HUES6 (cell line): Measurements from ENCODE around the gene GP1BA.

Source experiments
- H3K27ac ChIP-seq: 2 replicates; pipeline ENCODE4 v1.7.0; 2013; ENCODE audit warnings: low read depth, mild to moderate bottlenecking, low read length, inconsistent platforms
- H3K27me3 ChIP-seq: 2 replicates; pipeline ENCODE4 v1.6.1; 2013; ENCODE audit warnings: low read length; ENCODE audit not compliant: control insufficient read depth, insufficient read depth
- H3K36me3 ChIP-seq: 2 replicates; pipeline ENCODE4 v1.6.1; 2013; ENCODE audit warnings: low read length; ENCODE audit not compliant: control insufficient read depth, insufficient read depth
- H3K4me1 ChIP-seq: 2 replicates; pipeline ENCODE4 v1.6.1; 2013; ENCODE audit warnings: low read length; ENCODE audit not compliant: control insufficient read depth, insufficient read depth
- H3K4me3 ChIP-seq: 2 replicates; pipeline ENCODE4 v1.5.1; 2013; ENCODE audit warnings: low read depth, low read length
- H3K9ac ChIP-seq: one replicate; pipeline ENCODE4 v1.6.1; 2013; ENCODE audit warnings: mild to moderate bottlenecking, low read length
- H3K9me3 ChIP-seq: 2 replicates; pipeline ENCODE4 v1.6.1; 2013; ENCODE audit warnings: low read depth, low read length; ENCODE audit not compliant: control insufficient read depth, insufficient read depth

GP1BA gene

GRCh38 chr17:4931963-4932362 lies at the start of gene GP1BA:
Gene GP1BA (plus strand): TSS chr17:4932277. CDS start chr17:4932605, 328 bp downstream.
- Histone ChIP-seq H3K4me1 (peaks cover 4% of the 10 kb centered on the region; the same call in 1 of the 2 replicates), H3K27me3 (no peaks in the 10 kb centered on the region), H3K9me3 (no peaks in the 10 kb centered on the region), H3K36me3 (peaks cover 35% of the 10 kb centered on the region), H3K4me3 (no peak within 1 kb of the TSS), H3K9ac (no peak within 1 kb of the TSS), H3K27ac (no peak within 1 kb of the TSS)

DNA sequence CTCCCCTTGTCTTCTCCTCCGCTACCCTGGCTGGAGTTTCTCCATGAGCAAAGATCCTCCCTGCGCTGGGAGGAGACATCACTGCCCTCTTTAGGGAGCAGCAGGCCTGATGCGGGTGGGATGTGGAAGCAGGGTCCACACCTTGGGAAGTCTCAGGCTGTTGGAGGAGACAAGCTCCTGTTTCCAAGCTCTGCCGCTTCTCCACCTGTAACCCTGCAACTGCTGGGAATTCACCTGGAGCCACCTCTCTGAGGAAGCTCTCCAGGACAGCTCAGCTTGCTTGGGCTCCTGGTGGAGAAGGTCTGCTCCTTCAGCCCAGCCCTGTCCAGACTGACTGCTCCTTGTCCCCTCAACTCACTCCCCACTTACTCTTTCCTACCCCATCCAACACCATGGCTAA lies 47.6 kb upstream of the GP1BA start:
- Histone ChIP-seq H3K36me3 (peaks cover 48% of the 10 kb centered on the region), H3K9ac (no peak overlapping the region), H3K9me3 (no peaks in the 10 kb centered on the region), H3K27ac (no peak overlapping the region), H3K27me3 (no peaks in the 10 kb centered on the region), H3K4me3 (no peak overlapping the region), H3K4me1 (peaks cover 7% of the 10 kb centered on the region; the same call in 1 of the 2 replicates)

DNA sequence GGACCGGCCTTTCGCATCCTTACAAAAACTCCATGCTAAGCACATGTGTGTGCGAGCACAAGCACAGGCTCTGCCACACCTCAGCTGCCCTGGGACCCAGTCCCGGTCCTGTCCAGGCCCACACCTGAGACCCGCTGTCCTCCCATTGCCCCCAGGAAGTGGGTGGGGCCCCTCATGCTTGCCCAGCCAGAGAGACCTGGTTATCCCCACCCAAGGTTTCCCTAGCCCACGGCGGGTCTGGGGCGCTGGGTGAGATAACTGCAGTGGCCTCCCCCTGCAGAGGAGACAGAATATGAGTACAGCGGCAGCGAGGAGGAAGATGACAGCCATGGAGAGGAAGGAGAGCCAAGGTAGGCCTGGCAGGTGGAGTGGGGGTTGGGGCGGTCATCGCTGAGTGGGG lies 45.2 kb upstream of the GP1BA start:
- H3K27me3 ChIP-seq, result no peaks in the 10 kb centered on the region
- no peak overlapping the region for H3K27ac ChIP-seq
- H3K4me1 ChIP-seq, result peaks cover 4% of the 10 kb centered on the region; the same call in 1 of the 2 replicates
- peaks cover 66% of the 10 kb centered on the region for H3K36me3 ChIP-seq
- H3K4me3 ChIP-seq, result no peak overlapping the region
- H3K9me3 ChIP-seq, result no peaks in the 10 kb centered on the region
- H3K9ac ChIP-seq, result no peak overlapping the region

DNA sequence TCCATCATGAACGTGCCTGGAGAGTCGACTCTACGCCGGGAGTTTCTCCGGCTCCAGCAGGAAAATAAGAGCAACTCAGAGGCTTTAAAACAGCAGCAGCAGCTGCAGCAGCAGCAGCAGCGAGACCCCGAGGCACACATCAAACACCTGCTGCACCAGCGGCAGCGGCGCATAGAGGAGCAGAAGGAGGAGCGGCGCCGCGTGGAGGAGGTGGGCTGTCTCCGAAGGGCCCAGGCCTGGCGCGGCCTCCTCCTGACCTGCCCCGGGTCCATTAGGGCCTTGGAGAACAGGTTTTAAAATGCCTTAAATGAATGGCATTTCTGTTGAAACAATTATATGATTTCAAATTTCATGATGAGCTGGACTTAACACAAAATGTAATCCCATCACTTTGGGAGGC lies 44.5 kb upstream of the GP1BA start:
- H3K9me3 ChIP-seq, result no peaks in the 10 kb centered on the region
- H3K9ac ChIP-seq, result no peak overlapping the region
- H3K4me3 ChIP-seq, result no peak overlapping the region
- H3K36me3 ChIP-seq, result peaks cover 66% of the 10 kb centered on the region
- H3K27me3 ChIP-seq, result no peaks in the 10 kb centered on the region
- H3K4me1 ChIP-seq, result no peaks in the 10 kb centered on the region
- H3K27ac ChIP-seq, result no peak overlapping the region

DNA sequence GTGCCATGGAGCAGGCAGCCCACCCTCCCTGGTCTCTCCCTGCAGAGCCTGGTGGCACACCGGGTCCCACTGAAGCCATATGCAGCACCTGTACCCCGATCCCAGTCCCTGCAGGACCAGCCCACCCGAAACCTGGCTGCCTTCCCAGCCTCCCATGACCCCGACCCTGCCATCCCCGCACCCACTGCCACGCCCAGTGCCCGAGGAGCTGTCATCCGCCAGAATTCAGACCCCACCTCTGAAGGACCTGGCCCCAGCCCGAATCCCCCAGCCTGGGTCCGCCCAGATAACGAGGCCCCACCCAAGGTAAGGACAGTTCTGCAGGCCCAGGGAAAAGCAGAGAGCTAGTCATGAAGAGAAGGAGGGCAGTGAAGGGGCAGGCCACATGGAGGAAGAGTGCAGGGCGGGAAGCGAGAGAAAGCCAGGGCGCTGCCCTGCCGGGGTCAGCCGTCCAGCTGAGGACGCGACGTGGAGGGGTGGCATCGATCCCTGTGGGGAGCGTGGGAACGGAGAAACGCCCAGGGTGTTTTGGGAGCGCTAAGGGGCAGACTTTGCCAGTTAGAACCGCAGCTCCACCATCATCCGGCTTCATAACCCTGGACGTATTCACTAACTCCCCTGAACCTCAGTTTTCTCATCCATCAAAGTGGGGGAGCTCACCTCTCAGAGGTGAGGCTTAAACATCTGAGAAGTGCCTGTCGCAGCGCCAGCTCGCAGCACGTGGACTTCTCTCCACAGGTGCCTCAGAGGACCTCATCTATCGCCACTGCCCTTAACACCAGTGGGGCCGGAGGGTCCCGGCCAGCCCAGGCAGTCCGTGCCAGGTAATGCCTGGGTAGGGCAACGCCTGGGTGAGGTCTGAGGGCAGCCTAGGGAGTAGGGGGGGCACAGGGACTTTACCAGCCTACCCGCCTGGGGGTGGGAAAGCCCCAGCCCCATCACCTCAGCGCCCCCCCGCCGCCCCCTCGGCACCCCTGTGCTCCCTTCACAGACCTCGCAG lies 40.4 kb upstream of the GP1BA start:
- Histone ChIP-seq H3K9ac (no peak overlapping the region), H3K27ac (no peak overlapping the region), H3K9me3 (no peaks in the 10 kb centered on the region), H3K4me1 (no peaks in the 10 kb centered on the region), H3K36me3 (peaks cover 78% of the 10 kb centered on the region), H3K4me3 (no peak overlapping the region), H3K27me3 (no peaks in the 10 kb centered on the region)

- Histone ChIP-seq H3K27me3 (no peaks in the 10 kb centered on the region), H3K9me3 (no peaks in the 10 kb centered on the region), H3K4me3 (no peak overlapping the region), H3K27ac (no peak overlapping the region), H3K4me1 (no peaks in the 10 kb centered on the region), H3K36me3 (peaks cover 70% of the 10 kb centered on the region), H3K9ac (no peak overlapping the region)
Observed at GRCh38 chr17:4892499-4893221, 39.4 kb upstream of the GP1BA start.

- peaks cover 66% of the 10 kb centered on the region for H3K36me3 ChIP-seq
Observed at GRCh38 chr17:4893272-4893671, 38.8 kb upstream of the GP1BA start.

DNA sequence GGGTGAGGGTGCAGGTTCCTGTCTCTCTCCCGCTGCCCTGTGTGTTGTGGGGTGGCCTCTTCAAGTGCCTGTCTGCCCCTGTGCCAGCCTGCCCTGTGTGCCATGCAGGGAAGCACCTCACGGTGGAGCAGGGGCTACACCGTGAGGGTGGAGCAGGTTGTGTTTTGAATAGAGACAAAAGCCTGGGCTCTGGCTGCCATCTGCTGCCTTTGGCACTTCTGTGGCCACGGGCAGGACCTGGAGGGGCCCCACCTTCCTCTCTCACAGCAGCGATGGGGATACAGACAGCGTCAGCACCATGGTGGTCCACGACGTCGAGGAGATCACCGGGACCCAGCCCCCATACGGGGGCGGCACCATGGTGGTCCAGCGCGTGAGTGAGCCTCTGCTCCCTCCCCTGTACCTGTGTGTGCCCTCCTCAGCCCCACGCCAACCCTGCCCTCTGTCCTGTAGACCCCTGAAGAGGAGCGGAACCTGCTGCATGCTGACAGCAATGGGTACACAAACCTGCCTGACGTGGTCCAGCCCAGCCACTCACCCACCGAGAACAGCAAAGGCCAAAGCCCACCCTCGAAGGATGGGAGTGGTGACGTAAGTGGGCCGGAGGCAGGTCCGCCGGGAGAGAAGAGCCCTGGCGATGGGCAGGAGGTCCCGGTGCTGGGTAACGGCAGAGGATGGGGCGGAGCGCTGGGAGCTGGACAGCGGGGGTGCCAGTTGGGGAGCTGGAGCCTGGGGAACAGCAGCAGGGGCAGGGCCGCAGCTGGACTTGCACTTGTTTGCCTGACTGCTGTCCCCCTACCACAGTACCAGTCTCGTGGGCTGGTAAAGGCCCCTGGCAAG lies 38.1 kb upstream of the GP1BA start:
- Histone ChIP-seq H3K27ac (no peak overlapping the region), H3K36me3 (peaks cover 63% of the 10 kb centered on the region)

More at GRCh38 chr17:4893272-4893671, 38.8 kb upstream of the GP1BA start:
- Histone ChIP-seq H3K4me3 (no peak overlapping the region), H3K27me3 (no peaks in the 10 kb centered on the region), H3K9me3 (no peaks in the 10 kb centered on the region), H3K9ac (no peak overlapping the region), H3K27ac (no peak overlapping the region), H3K4me1 (no peaks in the 10 kb centered on the region)

GRCh38 chr17:4895121-4895520 lies 37.0 kb upstream of the GP1BA start:
- Histone ChIP-seq H3K27ac (no peak overlapping the region), H3K27me3 (peaks cover 3% of the 10 kb centered on the region; the same call in 1 of the 2 replicates)

More for the DNA sequence above, 38.1 kb upstream of the GP1BA start:
- Histone ChIP-seq H3K27me3 (no peaks in the 10 kb centered on the region), H3K9ac (no peak overlapping the region), H3K9me3 (no peaks in the 10 kb centered on the region), H3K4me3 (no peak overlapping the region), H3K4me1 (0 out of 2 replicates have a peak, but pooled peaks cover 3% of the 10 kb centered on the region)

DNA sequence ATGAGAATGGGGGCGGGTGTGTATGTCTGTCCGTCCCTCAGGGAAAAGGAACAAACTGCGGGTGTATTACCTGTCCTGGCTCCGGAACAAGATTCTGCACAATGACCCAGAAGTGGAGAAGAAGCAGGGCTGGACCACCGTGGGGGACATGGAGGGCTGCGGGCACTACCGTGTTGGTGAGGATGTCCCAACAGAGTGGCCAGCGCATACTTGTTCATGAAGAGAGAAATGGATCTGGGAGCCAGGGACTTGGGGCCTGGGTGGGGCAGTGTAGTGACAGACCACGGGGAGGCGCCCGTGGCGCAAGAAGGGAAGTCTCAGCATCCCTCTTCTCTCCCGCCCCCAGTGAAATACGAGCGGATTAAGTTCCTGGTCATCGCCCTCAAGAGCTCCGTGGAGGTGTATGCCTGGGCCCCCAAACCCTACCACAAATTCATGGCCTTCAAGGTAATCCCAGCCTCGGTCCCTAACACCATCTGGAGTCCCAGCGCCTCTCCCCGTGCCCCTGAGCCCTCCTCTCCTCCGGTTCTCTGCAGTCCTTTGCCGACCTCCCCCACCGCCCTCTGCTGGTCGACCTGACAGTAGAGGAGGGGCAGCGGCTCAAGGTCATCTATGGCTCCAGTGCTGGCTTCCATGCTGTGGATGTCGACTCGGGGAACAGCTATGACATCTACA lies 36.3 kb upstream of the GP1BA start:
- H3K36me3 ChIP-seq, result peaks cover 55% of the 10 kb centered on the region
- no peak overlapping the region for H3K9ac ChIP-seq
- 0 out of 2 replicates have a peak, but pooled peaks cover 3% of the 10 kb centered on the region for H3K4me1 ChIP-seq
- no peak overlapping the region for H3K27ac ChIP-seq
- H3K4me3 ChIP-seq, result no peak overlapping the region
- no peaks in the 10 kb centered on the region for H3K9me3 ChIP-seq
- H3K27me3 ChIP-seq, result peaks cover 3% of the 10 kb centered on the region; the same call in 1 of the 2 replicates

More at GRCh38 chr17:4895121-4895520, 37.0 kb upstream of the GP1BA start:
- Histone ChIP-seq H3K4me3 (no peak overlapping the region), H3K4me1 (0 out of 2 replicates have a peak, but pooled peaks cover 3% of the 10 kb centered on the region), H3K9me3 (no peaks in the 10 kb centered on the region), H3K9ac (no peak overlapping the region), H3K36me3 (peaks cover 62% of the 10 kb centered on the region)
